Small intestine (tissue), 7 donors: ENCODE data around the gene APBB2. TPM values are rescaled to one million over a fixed set of nuclear protein-coding genes. Genes with fewer than 3 reads are reported as not detected.

Source experiments
- DNase-seq, 2 donors: peaks; one replicate each; pipeline versions ENCODE4 v3.0.0 to v3.0.0-alpha.2; 2013
- FAIRE-seq: peaks from 2 replicates; lab custom pipeline; 2012; peaks lifted over from hg19 to GRCh38; lab: Jason Lieb, UNC
- H3K27ac ChIP-seq, 3 donors: one replicate each; pipeline ENCODE4 v1.5.1; 2013; ENCODE audit warnings: low read length in 2 of 3, mild to moderate bottlenecking in 2 of 3, control low read depth in 1 of 3, inconsistent platforms in 1 of 3, low read depth in 1 of 3, moderate library complexity in 1 of 3
- H3K27me3 ChIP-seq, 3 donors: one replicate each; pipeline ENCODE4 v1.6.1; 2013; ENCODE audit warnings: low read length in 3 of 3, inconsistent platforms in 1 of 3; ENCODE audit not compliant: control insufficient read depth in 3 of 3, insufficient read depth in 3 of 3
- H3K36me3 ChIP-seq, 3 donors: one replicate each; pipeline ENCODE4 v1.6.1; 2013; ENCODE audit warnings: low read length in 3 of 3, inconsistent platforms in 1 of 3, low read depth in 1 of 3, mild to moderate bottlenecking in 1 of 3, moderate library complexity in 1 of 3; ENCODE audit not compliant: control insufficient read depth in 3 of 3, insufficient read depth in 2 of 3
- H3K4me1 ChIP-seq, 3 donors: one replicate each; pipeline ENCODE4 v1.6.1; 2013; ENCODE audit warnings: low read length in 2 of 3, inconsistent platforms in 1 of 3, low read depth in 1 of 3, mild to moderate bottlenecking in 1 of 3, moderate library complexity in 1 of 3; ENCODE audit not compliant: control insufficient read depth in 3 of 3, insufficient read depth in 2 of 3
- H3K4me3 ChIP-seq, 3 donors: one replicate each; pipeline ENCODE4 v1.5.1; 2013; ENCODE audit warnings: low read length in 3 of 3, control low read depth in 1 of 3, inconsistent platforms in 1 of 3, low read depth in 1 of 3, mild to moderate bottlenecking in 1 of 3, moderate library complexity in 1 of 3
- H3K9me3 ChIP-seq, 2 donors: one replicate each; pipeline ENCODE4 v1.6.1; 2013; ENCODE audit warnings: low read depth in 1 of 2, low read length in 1 of 2; ENCODE audit not compliant: control insufficient read depth in 2 of 2, insufficient read depth in 1 of 2
- whole genome bisulfite sequencing, 3 donors: extraction: QIAGEN DNeasy Blood & Tissue Kit; methylation state at CpG; one replicate each; pipeline ENCODE4 v1.1.7; 2013; 5-methylcytosine and 5-hydroxymethylcytosine counted together
- polyA plus RNA-seq, 4 donors: library from polyadenylated mRNA; stranded (reverse) in 3 of 4; unstranded in 1 of 4; fragments of 200-250 nt in 3 of 4; fragments of 120-200 nt in 1 of 4; gene quantifications; one replicate each; pipeline versions ENCODE4 v1.2.1 to v1.2.3, GENCODE V29; 2013
- donor health status: healthy with polysubstance abuse.
- donor health status: control.
- donor health status: control.
- donor health status: Bipolar disorder and iron deficiency.
- donor health status: healthy.

APBB2 gene
- polyA plus RNA-seq, 4 donors = 4.5 to 19.8 (median 8.9) TPM

DNA sequence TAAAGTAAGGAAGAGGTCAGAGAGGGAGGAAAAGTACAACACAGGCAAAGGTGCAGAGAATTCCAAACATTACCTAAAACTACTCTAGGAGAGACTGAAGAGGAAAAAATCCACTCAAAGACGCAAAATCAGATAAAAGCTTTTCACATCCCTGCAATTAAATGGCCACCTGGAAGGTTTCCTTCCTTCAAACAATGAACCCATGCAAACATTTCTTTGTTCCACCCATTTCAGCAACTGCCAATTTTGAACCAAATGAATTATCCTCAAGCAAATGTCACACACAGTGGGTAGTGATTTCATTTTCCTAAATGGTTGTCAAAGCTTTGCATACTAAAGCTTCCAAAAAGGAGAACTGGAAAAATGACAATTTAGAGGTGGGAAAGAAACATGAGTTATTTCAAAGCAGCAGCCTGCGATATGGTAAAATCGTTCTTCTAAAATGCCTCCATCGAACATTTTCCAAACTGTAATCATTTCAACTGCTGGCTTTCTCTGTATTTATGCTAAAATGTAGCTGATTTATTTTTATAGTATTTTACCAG lies 45.0 kb downstream of the APBB2 start:
- peaks cover 0 to 5% (median 0%) of the 10 kb centered on the region in 3 donors for H3K36me3 ChIP-seq
- DNase-seq (no peak), FAIRE-seq (no peak)
- no peak overlapping the region for H3K27ac ChIP-seq
- no peak overlapping the region for H3K4me3 ChIP-seq
- H3K9me3 ChIP-seq = no peaks in the 10 kb centered on the region
- 67 to 79% (median 77%) methylated on average over 4 of the region's 4 CpGs for WGBS, 3 donors
- peaks cover 0 to 27% (median 2%) of the 10 kb centered on the region in 3 donors for H3K4me1 ChIP-seq
- no peaks in the 10 kb centered on the region for H3K27me3 ChIP-seq

DNA sequence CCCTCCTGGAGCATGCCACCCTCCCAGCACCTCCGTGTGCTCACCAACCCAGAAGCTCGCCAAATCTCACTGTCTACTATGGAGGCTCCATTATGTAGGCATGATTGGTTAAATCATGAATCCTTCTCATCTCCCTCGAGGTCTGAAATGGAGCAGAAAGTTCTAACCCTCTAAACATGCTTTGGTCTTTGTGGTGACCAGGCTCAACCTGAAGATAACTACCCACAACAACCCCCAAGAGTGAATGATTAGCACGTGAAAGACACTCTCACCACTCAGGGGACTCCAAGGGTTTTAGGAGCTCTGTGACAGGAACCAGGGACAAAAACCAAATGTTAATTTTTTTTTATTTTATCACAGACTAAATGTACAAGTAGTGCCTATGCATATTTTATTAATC lies 47.2 kb downstream of the APBB2 start:
- peaks cover 0 to 5% (median 0%) of the 10 kb centered on the region in 3 donors for H3K36me3 ChIP-seq
- FAIRE-seq (no peak), DNase-seq (no peak)
- no peak overlapping the region for H3K4me3 ChIP-seq
- no peaks in the 10 kb centered on the region for H3K27me3 ChIP-seq
- H3K27ac ChIP-seq = no peak overlapping the region
- WGBS, 3 donors = 88 to 93% (median 90%) methylated on average over 4 of the region's 4 CpGs
- H3K4me1 ChIP-seq = peaks cover 0 to 9% (median 2%) of the 10 kb centered on the region in 3 donors
- no peaks in the 10 kb centered on the region for H3K9me3 ChIP-seq

- H3K4me1 ChIP-seq = peaks cover 0 to 9% (median 2%) of the 10 kb centered on the region in 3 donors
- 36 to 66% (median 48%) methylated on average over 2 of the region's 2 CpGs for WGBS, 3 donors
- H3K27me3 ChIP-seq = no peaks in the 10 kb centered on the region
- no peak overlapping the region for H3K4me3 ChIP-seq
- no peaks in the 10 kb centered on the region for H3K9me3 ChIP-seq
- peaks cover 0 to 7% (median 0%) of the 10 kb centered on the region in 3 donors for H3K36me3 ChIP-seq
- no peak overlapping the region for H3K27ac ChIP-seq
- FAIRE-seq (no peak), DNase-seq (peak in 1 of 2 donors; percentile 48)
Measured at GRCh38 chr4:41164405-41164804, 49.9 kb downstream of the APBB2 start.

GRCh38 chr4:41161355-41161754 lies 53.0 kb downstream of the APBB2 start:
- FAIRE-seq = no peak
- Histone ChIP-seq H3K27me3 (no peaks in the 10 kb centered on the region), H3K9me3 (no peaks in the 10 kb centered on the region), H3K36me3 (peaks cover 0 to 5% (median 0%) of the 10 kb centered on the region in 3 donors), H3K4me1 (peaks cover 0 to 9% (median 6%) of the 10 kb centered on the region in 3 donors), H3K27ac (no peak overlapping the region), H3K4me3 (no peak overlapping the region)
- WGBS, 3 donors = 77 to 99% (median 96%) methylated on average over 3 of the region's 3 CpGs
- DNase-seq = no peak

- no peaks in the 10 kb centered on the region for H3K27me3 ChIP-seq
- no peak overlapping the region for H3K4me3 ChIP-seq
- H3K9me3 ChIP-seq = no peaks in the 10 kb centered on the region
- no peak for FAIRE-seq
- H3K27ac ChIP-seq = no peak overlapping the region
- WGBS, 3 donors = 69 to 76% (median 74%) methylated on average over 4 of the region's 4 CpGs
- peaks cover 0 to 2% (median 0%) of the 10 kb centered on the region in 3 donors for H3K36me3 ChIP-seq
- H3K4me1 ChIP-seq = peaks cover 0 to 9% (median 6%) of the 10 kb centered on the region in 3 donors
- DNase-seq = no peak
Measured at GRCh38 chr4:41160856-41161255, 53.5 kb downstream of the APBB2 start.

DNA sequence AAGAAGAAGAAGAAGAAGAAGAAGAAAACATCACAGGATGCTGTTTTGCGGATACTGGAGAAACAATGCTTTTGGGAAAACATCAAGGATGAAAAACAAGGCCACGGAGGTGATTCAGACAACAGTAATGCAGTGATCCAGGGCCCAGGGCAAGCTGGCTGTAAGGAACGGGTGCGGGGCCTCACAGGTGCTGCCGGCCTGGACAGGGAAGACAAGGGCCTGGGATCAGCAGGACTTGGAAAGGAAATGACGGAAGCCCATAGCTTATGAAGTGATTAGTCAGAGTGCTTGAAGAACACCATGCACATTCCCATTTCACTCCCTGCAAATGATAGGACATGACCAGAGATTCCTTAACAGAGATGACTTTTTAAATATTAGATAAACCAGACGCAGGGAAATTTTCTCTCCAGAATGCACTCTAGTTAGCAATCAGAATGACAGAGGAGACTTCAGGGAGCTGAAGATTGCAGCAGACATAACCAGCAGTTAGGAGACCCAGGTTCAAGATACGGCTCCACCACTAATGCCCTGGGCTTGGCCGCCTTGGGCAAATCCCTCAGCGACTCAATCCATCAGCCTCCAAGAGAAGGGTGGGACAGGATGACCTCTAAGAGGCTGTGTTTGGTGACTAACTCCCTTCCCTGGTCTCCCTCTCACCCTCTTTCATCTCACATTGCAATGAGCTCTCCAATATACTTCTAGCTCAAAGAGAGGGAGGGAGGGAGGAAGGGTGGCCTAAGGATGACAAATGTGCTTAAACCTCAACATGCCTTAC lies 54.1 kb downstream of the APBB2 start:
- H3K4me1 ChIP-seq = peaks cover 0 to 6% (median 5%) of the 10 kb centered on the region in 3 donors
- H3K27ac ChIP-seq = no peak overlapping the region
- peaks cover 0 to 2% (median 0%) of the 10 kb centered on the region in 3 donors for H3K36me3 ChIP-seq
- 84 to 91% (median 89%) methylated on average over 10 of the region's 10 CpGs for WGBS, 3 donors
- DNase-seq (no peak), FAIRE-seq (no peak)
- H3K27me3 ChIP-seq = no peaks in the 10 kb centered on the region
- no peaks in the 10 kb centered on the region for H3K9me3 ChIP-seq
- no peak overlapping the region for H3K4me3 ChIP-seq

GRCh38 chr4:41158756-41159155 lies 55.6 kb downstream of the APBB2 start:
- H3K9me3 ChIP-seq = no peaks in the 10 kb centered on the region
- no peak overlapping the region for H3K27ac ChIP-seq
- WGBS, 3 donors = 89 to 93% (median 91%) methylated on average over 5 of the region's 5 CpGs
- FAIRE-seq (no peak), DNase-seq (no peak)
- H3K4me1 ChIP-seq = peaks cover 0 to 4% (median 2%) of the 10 kb centered on the region in 3 donors
- no peaks in the 10 kb centered on the region for H3K27me3 ChIP-seq
- peaks cover 0 to 2% (median 0%) of the 10 kb centered on the region in 3 donors for H3K36me3 ChIP-seq
- H3K4me3 ChIP-seq = no peak overlapping the region

GRCh38 chr4:41158274-41158673 lies 56.1 kb downstream of the APBB2 start:
- no peak for DNase-seq
- H3K4me1 ChIP-seq = peaks cover 2 to 4% (median 3%) of the 10 kb centered on the region in 3 donors
- no peaks in the 10 kb centered on the region for H3K9me3 ChIP-seq
- FAIRE-seq = no peak
- peaks cover 0 to 2% (median 0%) of the 10 kb centered on the region in 3 donors for H3K36me3 ChIP-seq
- H3K4me3 ChIP-seq = no peak overlapping the region
- no peaks in the 10 kb centered on the region for H3K27me3 ChIP-seq
- WGBS, 3 donors = 61 to 83% (median 77%) methylated on average over 1 of the region's 1 CpG
- H3K27ac ChIP-seq = no peak overlapping the region
